Large intestine (tissue), 3 donors: Measurements from ENCODE around the gene MAPK14. TPM values are rescaled to one million over a fixed set of nuclear protein-coding genes. Genes with fewer than 3 reads are reported as not detected.

Source experiments
- DNase-seq, 2 donors: peaks; one replicate each; pipeline versions ENCODE4 v3.0.0 to v3.0.0-alpha.2; 2013
- H3K27ac ChIP-seq: one replicate; pipeline ENCODE4 v1.5.1; 2013; ENCODE audit warnings: low read length
- H3K27me3 ChIP-seq: 2 replicates; pipeline ENCODE4 v1.6.1; 2013; ENCODE audit warnings: low read length; ENCODE audit not compliant: control insufficient read depth, insufficient read depth
- H3K36me3 ChIP-seq: 2 replicates; pipeline ENCODE4 v1.6.1; 2013; ENCODE audit warnings: low read length; ENCODE audit not compliant: control insufficient read depth, insufficient read depth
- H3K4me1 ChIP-seq: one replicate; pipeline ENCODE4 v1.6.1; 2013; ENCODE audit warnings: low read length; ENCODE audit not compliant: control insufficient read depth, insufficient read depth
- H3K4me3 ChIP-seq: one replicate; pipeline ENCODE4 v1.5.1; 2013; ENCODE audit warnings: low read length
- H3K9me3 ChIP-seq: one replicate; pipeline ENCODE4 v1.6.1; 2013; ENCODE audit warnings: mild to moderate bottlenecking, low read depth, low read length, moderate library complexity; ENCODE audit not compliant: control insufficient read depth
- WGBS: methylation state at CpG from one replicate; pipeline ENCODE4 v1.1.5; 2013; ENCODE audit warnings: low lambda C conversion rate; ENCODE audit not compliant: insufficient coverage; 5-methylcytosine and 5-hydroxymethylcytosine counted together
- polyA plus RNA-seq: library from polyadenylated mRNA; unstranded; fragments of 120-200 nt; gene quantifications from one replicate; pipeline ENCODE4 v1.2.1, GENCODE V29; 2013

Gene MAPK14
- polyA plus RNA-seq, 1 donor: 74.8 TPM

GRCh38 chr6:36113049-36113448 is 85.4 kb downstream of the MAPK14 start:
- DNase-seq: no peak
- Histone ChIP-seq H3K4me1 (peaks cover 5% of the 10 kb centered on the region), H3K27ac (no peak overlapping the region), H3K36me3 (peaks cover 42% of the 10 kb centered on the region), H3K4me3 (no peak overlapping the region), H3K27me3 (no peaks in the 10 kb centered on the region), H3K9me3 (no peaks in the 10 kb centered on the region)

GRCh38 chr6:36113703-36114102 is 86.1 kb downstream of the MAPK14 start:
- DNase-seq: no peak
- H3K27ac ChIP-seq: no peak overlapping the region
- no CpG with 5 or more reads among the region's 2 CpGs for WGBS

GRCh38 chr6:36114798-36115408 is 87.3 kb downstream of the MAPK14 start:
- peaks cover 12% of the 10 kb centered on the region for H3K4me1 ChIP-seq
- H3K27ac ChIP-seq: no peak overlapping the region
- H3K9me3 ChIP-seq: no peaks in the 10 kb centered on the region
- H3K36me3 ChIP-seq: peaks cover 27% of the 10 kb centered on the region
- no peak for DNase-seq
- no CpG with 5 or more reads among the region's 4 CpGs for WGBS
- H3K4me3 ChIP-seq: no peak overlapping the region
- no peaks in the 10 kb centered on the region for H3K27me3 ChIP-seq

More at GRCh38 chr6:36113703-36114102, 86.1 kb downstream of the MAPK14 start:
- no peaks in the 10 kb centered on the region for H3K9me3 ChIP-seq
- no peaks in the 10 kb centered on the region for H3K27me3 ChIP-seq
- peaks cover 11% of the 10 kb centered on the region for H3K4me1 ChIP-seq
- H3K4me3 ChIP-seq: no peak overlapping the region
- peaks cover 35% of the 10 kb centered on the region for H3K36me3 ChIP-seq

- Histone ChIP-seq H3K4me1 (peaks cover 12% of the 10 kb centered on the region), H3K9me3 (no peaks in the 10 kb centered on the region), H3K27me3 (no peaks in the 10 kb centered on the region), H3K36me3 (peaks cover 24% of the 10 kb centered on the region), H3K27ac (no peak overlapping the region), H3K4me3 (no peak overlapping the region)
- WGBS: 100% methylated on average over 1 of the region's 10 CpGs
- no peak for DNase-seq
Measured at GRCh38 chr6:36115412-36115811, 87.8 kb downstream of the MAPK14 start.

GRCh38 chr6:36116066-36116864 is 88.7 kb downstream of the MAPK14 start:
- Histone ChIP-seq H3K27ac (no peak overlapping the region), H3K4me1 (peaks cover 21% of the 10 kb centered on the region), H3K9me3 (no peaks in the 10 kb centered on the region), H3K36me3 (peaks cover 20% of the 10 kb centered on the region), H3K4me3 (no peak overlapping the region), H3K27me3 (no peaks in the 10 kb centered on the region)
- 100% methylated on average over 1 of the region's 3 CpGs for WGBS
- DNase-seq: no peak

GRCh38 chr6:36116943-36117342 is 89.3 kb downstream of the MAPK14 start:
- Histone ChIP-seq H3K27me3 (no peaks in the 10 kb centered on the region), H3K36me3 (peaks cover 14% of the 10 kb centered on the region), H3K4me3 (no peak overlapping the region), H3K4me1 (peaks cover 28% of the 10 kb centered on the region), H3K9me3 (no peaks in the 10 kb centered on the region), H3K27ac (no peak overlapping the region)
- DNase-seq: no peak
- no CpG with 5 or more reads among the region's 2 CpGs for WGBS

- no CpG with 5 or more reads among the region's 8 CpGs for WGBS
Measured at GRCh38 chr6:36117658-36118549, 90.3 kb downstream of the MAPK14 start.

GRCh38 chr6:36118550-36119107 is 91.0 kb downstream of the MAPK14 start:
- Histone ChIP-seq H3K36me3 (peaks cover 6% of the 10 kb centered on the region), H3K27me3 (no peaks in the 10 kb centered on the region), H3K9me3 (no peaks in the 10 kb centered on the region), H3K4me1 (peaks cover 37% of the 10 kb centered on the region), H3K27ac (peak overlapping the region; percentile 85), H3K4me3 (no peak overlapping the region)
- DNase-seq: peak; percentile 89 to 94
- WGBS: no CpG with 5 or more reads among the region's 4 CpGs

More at GRCh38 chr6:36117658-36118549, 90.3 kb downstream of the MAPK14 start:
- H3K36me3 ChIP-seq: peaks cover 11% of the 10 kb centered on the region
- H3K27ac ChIP-seq: peak overlapping the region; percentile 85
- no peaks in the 10 kb centered on the region for H3K9me3 ChIP-seq
- DNase-seq: no peak
- H3K4me3 ChIP-seq: no peak overlapping the region
- H3K27me3 ChIP-seq: no peaks in the 10 kb centered on the region
- peaks cover 35% of the 10 kb centered on the region for H3K4me1 ChIP-seq

- no peaks in the 10 kb centered on the region for H3K9me3 ChIP-seq
- no peaks in the 10 kb centered on the region for H3K27me3 ChIP-seq
- H3K4me3 ChIP-seq: no peak overlapping the region
- DNase-seq: no peak
- WGBS: 100% methylated on average over 1 of the region's 4 CpGs
- H3K27ac ChIP-seq: peak overlapping the region; percentile 85
- peaks cover 40% of the 10 kb centered on the region for H3K4me1 ChIP-seq
- H3K36me3 ChIP-seq: peaks cover 6% of the 10 kb centered on the region
Measured at GRCh38 chr6:36119209-36119608, 91.6 kb downstream of the MAPK14 start.

GRCh38 chr6:36120018-36120417 is 92.4 kb downstream of the MAPK14 start:
- no peaks in the 10 kb centered on the region for H3K27me3 ChIP-seq
- no CpG with 5 or more reads among the region's 6 CpGs for WGBS
- peak overlapping the region; percentile 75 for H3K27ac ChIP-seq
- H3K9me3 ChIP-seq: no peaks in the 10 kb centered on the region
- peaks cover 6% of the 10 kb centered on the region for H3K36me3 ChIP-seq
- H3K4me1 ChIP-seq: peaks cover 42% of the 10 kb centered on the region
- no peak overlapping the region for H3K4me3 ChIP-seq
- no peak for DNase-seq
